ENCODE data around the gene KY. TPM values are rescaled to one million over a fixed set of nuclear protein-coding genes. Genes with fewer than 3 reads are reported as not detected.

KY gene
- total RNA-seq, 4 donors from 2014 or later = 0.88 TPM; not detected in 3

GRCh38 chr3:134687642-134688041 lies 36.8 kb upstream of the KY start:
- Histone ChIP-seq H3K36me3 (no peaks in the 10 kb centered on the region), H3K4me3 (no peak overlapping the region), H3K27ac (no peak overlapping the region), H3K27me3 (no peaks in the 10 kb centered on the region), H3K4me1 (no peaks in the 10 kb centered on the region), H3K9me3 (no peaks in the 10 kb centered on the region)
- no peak for TF ChIP-seq POLR2A (IDR thresholded peaks at IDR 0.05)
- TF ChIP-seq CTCF (IDR thresholded peaks at IDR 0.05) = no peak
- no peak for DNase-seq

- TF ChIP-seq CTCF (IDR thresholded peaks at IDR 0.05) (no peak), POLR2A (IDR thresholded peaks at IDR 0.05) (no peak)
- no peaks in the 10 kb centered on the region for H3K9me3 ChIP-seq
- no peak for DNase-seq
- H3K4me1 ChIP-seq = no peaks in the 10 kb centered on the region
- H3K27me3 ChIP-seq = no peaks in the 10 kb centered on the region
- no peak overlapping the region for H3K4me3 ChIP-seq
- no peak overlapping the region for H3K27ac ChIP-seq
- H3K36me3 ChIP-seq = no peaks in the 10 kb centered on the region
Observed at GRCh38 chr3:134685929-134686802, 35.3 kb upstream of the KY start.

GRCh38 chr3:134682196-134682880 lies 31.5 kb upstream of the KY start:
- Histone ChIP-seq H3K27me3 (no peaks in the 10 kb centered on the region), H3K4me3 (no peak overlapping the region), H3K27ac (no peak overlapping the region), H3K36me3 (no peaks in the 10 kb centered on the region), H3K9me3 (no peaks in the 10 kb centered on the region), H3K4me1 (no peaks in the 10 kb centered on the region)
- DNase-seq = no peak
- no peak for TF ChIP-seq CTCF (IDR thresholded peaks at IDR 0.05)
- no peak for TF ChIP-seq POLR2A (IDR thresholded peaks at IDR 0.05)

GRCh38 chr3:134681522-134681900 lies 30.7 kb upstream of the KY start:
- Histone ChIP-seq H3K27me3 (no peaks in the 10 kb centered on the region), H3K4me3 (no peak overlapping the region), H3K9me3 (no peaks in the 10 kb centered on the region), H3K4me1 (no peaks in the 10 kb centered on the region), H3K36me3 (no peaks in the 10 kb centered on the region), H3K27ac (no peak overlapping the region)
- no peak for TF ChIP-seq CTCF (IDR thresholded peaks at IDR 0.05)
- TF ChIP-seq POLR2A (IDR thresholded peaks at IDR 0.05) = no peak
- DNase-seq = no peak

GRCh38 chr3:134680796-134681521 lies 30.1 kb upstream of the KY start:
- Histone ChIP-seq H3K27ac (no peak overlapping the region), H3K36me3 (no peaks in the 10 kb centered on the region), H3K27me3 (no peaks in the 10 kb centered on the region), H3K4me3 (no peak overlapping the region), H3K9me3 (no peaks in the 10 kb centered on the region), H3K4me1 (no peaks in the 10 kb centered on the region)
- DNase-seq = no peak
- TF ChIP-seq CTCF (IDR thresholded peaks at IDR 0.05) (no peak), POLR2A (IDR thresholded peaks at IDR 0.05) (no peak)
